Mucosa of gallbladder (tissue), 1 donor: Measurements from ENCODE around the gene SOAT2. TPM values are rescaled to one million over a fixed set of nuclear protein-coding genes. Genes with fewer than 3 reads are reported as not detected.

ENCODE experiments used
- DNase-seq: peaks from one replicate; pipeline ENCODE4 v3.0.0-alpha.2; 2020; ENCODE audit warnings: low spot score
- total RNA-seq: library from RNA; stranded (reverse); gene quantifications from one replicate; pipeline ENCODE4 v1.2.1, GENCODE V29; 2021
- donor health status: DM: no; HTN: no; CAD: no.

Gene SOAT2
- total RNA-seq, 1 donor from 2014 or later: 0.75 TPM

GRCh38 chr12:53064613-53065436 lies 38.5 kb upstream of the SOAT2 start:
- no peak for DNase-seq

GRCh38 chr12:53065470-53065869 lies 37.8 kb upstream of the SOAT2 start:
- no peak for DNase-seq

GRCh38 chr12:53065975-53066931 lies 37.0 kb upstream of the SOAT2 start:
- peak; percentile 74 for DNase-seq

DNA sequence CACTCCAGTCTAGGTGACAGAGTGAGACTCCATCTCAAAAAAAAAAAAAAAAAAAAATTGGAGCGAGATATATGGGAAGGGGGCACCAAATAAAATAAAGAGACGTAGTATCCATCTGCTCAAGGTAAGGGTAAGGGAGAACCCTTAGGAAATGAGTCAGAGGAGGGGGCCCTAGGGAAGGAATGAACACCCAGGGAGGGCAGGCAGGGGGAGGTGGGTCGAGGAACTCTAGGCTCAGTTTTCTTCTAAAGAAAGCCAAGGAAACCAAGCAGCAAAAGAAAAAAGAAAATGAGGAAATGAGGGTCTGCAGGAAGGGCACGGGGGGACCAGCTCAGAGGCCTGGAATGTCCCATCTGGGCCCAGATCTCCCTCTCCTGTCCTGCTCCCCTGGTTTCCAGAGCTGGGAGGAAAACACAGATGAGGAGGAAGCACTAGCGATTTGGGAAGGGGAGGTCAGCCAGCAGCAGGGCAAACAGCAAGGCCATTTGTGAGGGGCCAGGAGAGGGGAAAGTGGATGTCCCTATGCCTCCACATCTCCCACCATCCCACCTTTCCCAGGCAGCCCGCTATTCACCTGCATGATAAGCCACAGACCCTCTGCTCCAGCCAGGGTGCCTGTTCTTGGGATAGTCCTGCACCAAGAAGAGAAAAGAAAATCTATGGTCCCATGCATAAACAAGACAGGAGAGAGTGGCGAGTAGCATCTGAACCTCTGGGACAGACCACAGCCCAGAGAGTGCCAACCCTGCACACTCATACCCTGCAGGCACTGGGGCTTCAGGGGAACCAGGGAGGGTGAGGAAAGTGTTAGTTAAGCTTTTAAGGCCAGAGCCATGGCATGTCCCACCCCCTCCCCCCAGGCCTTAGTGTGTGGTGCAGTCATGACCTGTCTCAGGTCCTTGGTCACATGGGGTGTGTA lies 36.0 kb upstream of the SOAT2 start:
- DNase-seq: no peak

DNA sequence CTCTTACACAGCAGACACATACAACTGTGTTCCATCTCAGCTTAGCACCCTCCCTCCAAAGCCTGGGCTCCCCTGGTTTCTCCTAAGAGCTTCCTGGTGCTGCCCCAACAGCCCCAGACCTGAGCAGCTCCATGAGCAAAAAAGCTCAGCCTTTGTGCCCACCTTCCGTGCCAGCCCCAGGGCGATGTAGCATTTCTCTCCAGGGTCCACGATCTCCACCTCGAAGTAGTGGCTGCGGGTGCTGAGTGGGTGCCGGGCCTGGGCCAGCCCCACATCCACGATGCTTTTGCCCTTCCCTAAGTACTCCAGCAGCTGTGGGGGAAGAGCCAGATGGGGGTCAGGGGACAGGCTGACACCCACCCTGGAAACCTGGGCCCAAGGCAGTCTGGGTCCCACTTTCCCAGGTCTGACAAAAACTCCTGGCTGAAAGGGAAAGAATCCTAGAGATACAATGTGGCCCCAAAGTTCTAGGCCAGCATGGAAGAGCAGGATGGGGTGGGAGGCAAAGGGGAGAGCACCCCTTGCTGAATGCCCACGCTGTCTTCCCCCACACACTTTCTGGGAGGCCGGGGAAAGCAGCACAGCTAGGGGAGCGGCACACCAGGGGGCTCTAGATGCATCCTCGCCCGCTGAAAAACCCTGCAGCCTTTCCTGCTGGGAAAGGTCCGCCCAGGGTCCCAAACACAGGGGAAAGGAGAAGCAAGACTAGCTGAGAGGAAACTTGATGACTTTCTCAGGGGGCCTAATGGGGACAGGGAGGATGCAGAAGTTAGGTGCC lies 35.1 kb upstream of the SOAT2 start:
- DNase-seq: no peak

DNA sequence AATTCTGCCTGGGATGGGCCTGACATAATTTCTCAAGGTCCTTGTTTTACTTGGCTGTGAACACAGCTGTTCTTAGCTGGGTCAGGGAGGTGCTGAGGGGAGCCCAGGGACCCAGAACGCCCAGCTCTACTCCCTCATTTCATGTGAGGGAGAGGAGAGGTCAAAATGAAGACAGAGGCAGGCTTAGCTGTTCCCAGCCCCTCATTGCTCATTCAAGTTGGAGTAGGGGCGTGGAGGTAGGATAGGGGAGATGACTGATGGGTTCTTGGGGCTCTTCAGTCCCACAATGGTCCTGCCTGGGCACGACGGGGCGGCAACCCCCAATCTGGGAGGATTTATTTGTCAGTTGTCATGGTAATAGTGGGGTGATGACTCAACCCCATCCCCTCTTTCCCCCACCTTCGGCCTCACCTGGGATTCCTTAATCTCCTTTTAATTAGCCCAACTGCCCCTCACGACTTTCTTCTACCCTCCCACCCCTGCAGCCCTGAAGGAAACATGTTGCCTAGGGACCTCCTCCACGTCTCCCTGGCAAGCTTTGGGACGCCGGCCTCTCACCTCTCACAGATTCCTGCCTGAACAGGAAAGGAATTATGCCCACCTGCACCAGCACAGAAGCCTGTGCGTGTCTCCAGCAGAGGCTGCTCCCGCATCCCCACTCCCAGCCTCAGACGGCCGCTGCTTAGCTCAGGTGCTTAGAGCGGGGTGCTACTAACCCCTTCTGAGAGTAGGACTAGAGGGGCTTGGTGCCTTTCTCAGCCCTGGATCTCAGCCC lies 34.3 kb upstream of the SOAT2 start:
- DNase-seq: no peak

- DNase-seq: no peak
These were observed 33.5 kb upstream of the SOAT2 start for GRCh38 chr12:53069621-53070410.

DNA sequence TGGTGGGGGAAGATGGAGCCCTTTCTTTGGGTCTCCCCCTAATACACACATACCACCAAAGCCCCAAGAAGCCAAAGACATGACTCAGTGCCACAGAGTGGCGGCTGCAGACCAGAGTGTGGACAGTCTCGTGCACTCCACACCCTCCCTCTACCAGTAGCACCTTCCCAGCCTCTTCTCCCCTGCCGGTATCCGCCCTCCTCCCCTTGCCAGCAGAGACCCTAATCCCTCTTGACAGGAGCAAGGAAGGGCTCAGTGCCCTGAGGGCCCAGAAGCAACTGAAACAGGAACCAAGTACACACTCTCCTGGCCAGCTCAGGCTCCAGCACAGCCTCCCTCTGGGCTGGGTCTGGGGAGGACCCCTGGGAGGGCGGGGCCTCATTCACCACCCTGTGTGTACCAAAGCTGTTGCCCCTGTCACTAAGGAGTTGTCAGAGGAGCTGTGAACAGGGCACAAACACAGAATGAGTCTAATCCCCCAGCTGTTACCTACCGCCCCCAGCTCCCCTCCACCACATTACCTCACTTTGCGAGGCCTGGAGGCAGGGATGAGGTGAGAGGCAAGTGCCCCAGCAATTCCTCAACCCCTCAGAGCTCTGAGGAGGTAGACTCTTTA lies 32.3 kb upstream of the SOAT2 start:
- DNase-seq: no peak

- no peak for DNase-seq
These were observed 31.4 kb upstream of the SOAT2 start for GRCh38 chr12:53071591-53072551.

DNA sequence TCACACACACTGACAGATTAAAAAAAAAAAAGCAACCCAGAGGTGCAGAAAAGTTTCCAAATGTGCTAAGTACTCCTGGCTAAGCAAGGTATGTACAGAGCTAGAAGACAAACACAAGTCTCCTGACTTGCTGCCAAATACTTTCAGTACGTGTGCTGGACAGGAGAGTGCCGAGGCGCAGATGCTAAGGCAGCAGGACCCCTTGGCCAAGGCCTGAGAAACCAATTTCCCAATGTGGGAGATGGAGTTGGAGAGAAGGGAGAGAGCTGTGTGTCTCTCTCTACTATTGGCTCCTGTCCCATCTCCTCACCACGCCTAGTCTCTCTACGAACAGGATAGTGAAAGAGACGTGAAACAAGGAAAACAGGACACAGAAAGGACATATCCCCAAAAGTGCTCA lies 29.4 kb upstream of the SOAT2 start:
- no peak for DNase-seq

DNA sequence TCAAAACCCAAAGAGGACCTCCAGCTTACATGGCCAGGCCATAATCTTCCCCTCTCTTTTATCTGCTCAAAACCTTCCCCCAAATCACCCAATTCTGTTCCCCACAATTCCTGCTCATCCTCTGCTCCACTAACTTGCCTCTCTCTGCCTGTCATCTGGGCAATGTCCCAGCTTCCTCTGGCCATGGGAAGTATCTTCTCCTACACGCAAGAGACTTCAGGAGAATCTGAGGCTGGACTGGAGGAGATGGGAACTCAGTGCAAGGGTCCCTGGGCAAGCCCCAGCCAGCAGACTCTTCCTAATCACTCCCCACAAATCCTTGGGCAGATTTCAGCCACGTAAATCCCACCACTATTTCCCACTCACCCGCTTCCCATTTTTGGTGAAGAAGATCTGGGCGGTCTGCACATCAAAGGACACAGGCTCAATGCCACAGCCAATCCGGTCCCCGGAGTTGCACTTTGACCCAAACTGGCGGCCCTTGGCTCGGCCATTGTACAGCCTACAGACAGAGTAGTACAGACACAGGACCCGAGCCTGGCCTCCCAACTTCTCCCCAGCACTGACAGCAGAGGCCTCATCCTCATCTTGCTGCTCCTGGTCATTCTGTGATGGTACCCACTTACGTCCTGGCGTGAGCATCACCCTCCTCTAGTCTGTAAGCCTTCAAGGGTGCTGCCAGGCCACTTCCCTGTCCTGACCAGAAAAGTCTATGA lies 28.8 kb upstream of the SOAT2 start:
- no peak for DNase-seq

- DNase-seq: no peak
These were observed 28.3 kb upstream of the SOAT2 start for GRCh38 chr12:53074999-53075370.

GRCh38 chr12:53076461-53076860 lies 26.8 kb upstream of the SOAT2 start:
- DNase-seq: no peak

GRCh38 chr12:53077030-53077429 lies 26.3 kb upstream of the SOAT2 start:
- no peak for DNase-seq

DNA sequence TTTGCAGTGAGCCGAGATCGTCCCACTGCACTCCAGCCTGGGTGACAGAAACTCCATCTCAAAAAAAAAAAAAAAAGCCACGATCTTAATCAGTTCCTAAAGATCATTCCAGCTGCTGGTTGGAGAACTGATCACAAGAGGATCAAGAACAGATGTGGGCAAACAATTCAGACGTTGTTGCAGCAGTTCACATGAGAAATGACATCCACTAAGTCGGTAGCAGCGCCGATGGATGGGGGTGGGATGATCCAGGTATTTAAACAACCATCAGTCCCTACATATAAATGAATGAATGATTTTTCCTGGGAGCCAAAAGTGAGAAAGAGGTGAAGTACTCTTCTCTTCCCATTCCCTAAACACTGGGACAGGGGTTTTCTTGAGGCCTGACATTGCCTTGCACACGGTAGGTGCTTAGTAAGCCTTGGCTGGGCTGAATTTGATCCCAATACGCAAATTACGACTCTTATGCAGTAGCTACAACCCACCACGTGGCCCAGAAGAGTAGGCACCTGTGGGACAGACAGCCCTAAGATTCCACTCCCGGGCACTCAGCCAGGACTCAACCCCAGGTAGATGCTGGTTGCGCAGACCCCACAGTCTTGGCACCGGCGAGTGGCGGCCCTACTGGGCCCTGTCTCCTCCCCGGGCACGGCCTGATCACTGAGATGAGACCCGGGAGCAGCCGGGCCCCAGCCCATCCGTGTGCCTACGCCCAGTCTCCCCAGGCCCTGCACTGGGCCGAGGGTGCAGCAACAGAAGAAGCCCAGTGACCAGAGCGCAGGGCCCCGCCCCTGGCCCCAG lies 24.7 kb upstream of the SOAT2 start:
- no peak for DNase-seq
